ENCODE data around the gene NBL1.

The NBL1 gene

GRCh38 chr1:19648689-19649088, 4.6 kb downstream of the NBL1 start:
- Histone ChIP-seq H3K4me2 (ENCODE audit: low read depth, low read length, poor library complexity, severe bottlenecking) (no peak overlapping the region), H3K9ac (ENCODE audit: low read length) (no peak overlapping the region), H3F3A (ENCODE audit: insufficient read depth) (no peaks in the 10 kb centered on the region), H3K79me2 (ENCODE audit: insufficient read depth, low read length) (no peaks in the 10 kb centered on the region), H2AFZ (ENCODE audit: low read depth, low read length, severe bottlenecking) (no peak overlapping the region), H3K27ac (ENCODE audit: low read depth, low read length) (no peak overlapping the region), H3K36me3 (ENCODE audit: low read length) (no peaks in the 10 kb centered on the region), H3K9me3 (ENCODE audit: insufficient read depth, low read length) (no peaks in the 10 kb centered on the region), H3K4me3 (ENCODE audit: insufficient read depth, low read length, poor library complexity, severe bottlenecking) (no peak overlapping the region), H3K27me3 (ENCODE audit: low read length) (no peaks in the 10 kb centered on the region), H4K20me1 (ENCODE audit: low read depth, low read length) (no peaks in the 10 kb centered on the region), H3K9me2 (replicated peaks; ENCODE audit: insufficient read depth, low read length) (no peaks in the 10 kb centered on the region)
- TF ChIP-seq EZH2phosphoT487 (conservative IDR thresholded peaks at IDR 0.05; ENCODE audit: low read length): no peak
- TF ChIP-seq CTCF (IDR thresholded peaks at IDR 0.05; ENCODE audit: insufficient read depth, low read length, poor library complexity, severe bottlenecking): no peak

GRCh38 chr1:19650416-19651140, 6.5 kb downstream of the NBL1 start:
- H3K4me2 ChIP-seq (ENCODE audit: low read depth, low read length, poor library complexity, severe bottlenecking): no peak overlapping the region
- H3K4me3 ChIP-seq (ENCODE audit: insufficient read depth, low read length, poor library complexity, severe bottlenecking): no peak overlapping the region
- H3K9me3 ChIP-seq (ENCODE audit: insufficient read depth, low read length): no peaks in the 10 kb centered on the region
- H3K27ac ChIP-seq (ENCODE audit: low read depth, low read length): no peak overlapping the region
- no peaks in the 10 kb centered on the region for H4K20me1 ChIP-seq (ENCODE audit: low read depth, low read length)
- H2AFZ ChIP-seq (ENCODE audit: low read depth, low read length, severe bottlenecking): no peak overlapping the region
- H3K27me3 ChIP-seq (ENCODE audit: low read length): no peaks in the 10 kb centered on the region
- H3K79me2 ChIP-seq (ENCODE audit: insufficient read depth, low read length): no peaks in the 10 kb centered on the region
- no peaks in the 10 kb centered on the region for H3K36me3 ChIP-seq (ENCODE audit: low read length)
- H3F3A ChIP-seq (ENCODE audit: insufficient read depth): no peaks in the 10 kb centered on the region
- H3K9me2 ChIP-seq (replicated peaks; ENCODE audit: insufficient read depth, low read length): no peaks in the 10 kb centered on the region
- no peak for TF ChIP-seq CTCF (IDR thresholded peaks at IDR 0.05; ENCODE audit: insufficient read depth, low read length, poor library complexity, severe bottlenecking)
- no peak for TF ChIP-seq EZH2phosphoT487 (conservative IDR thresholded peaks at IDR 0.05; ENCODE audit: low read length)
- no peak overlapping the region for H3K9ac ChIP-seq (ENCODE audit: low read length)

- no peaks in the 10 kb centered on the region for H3K79me2 ChIP-seq (ENCODE audit: insufficient read depth, low read length)
- H3K4me2 ChIP-seq (ENCODE audit: low read depth, low read length, poor library complexity, severe bottlenecking): no peak overlapping the region
- no peak overlapping the region for H2AFZ ChIP-seq (ENCODE audit: low read depth, low read length, severe bottlenecking)
- no peaks in the 10 kb centered on the region for H3K36me3 ChIP-seq (ENCODE audit: low read length)
- H3K27ac ChIP-seq (ENCODE audit: low read depth, low read length): no peak overlapping the region
- TF ChIP-seq CTCF (IDR thresholded peaks at IDR 0.05; ENCODE audit: insufficient read depth, low read length, poor library complexity, severe bottlenecking) (peak; percentile 34), EZH2phosphoT487 (conservative IDR thresholded peaks at IDR 0.05; ENCODE audit: low read length) (no peak)
- no peaks in the 10 kb centered on the region for H3K9me3 ChIP-seq (ENCODE audit: insufficient read depth, low read length)
- H3K4me3 ChIP-seq (ENCODE audit: insufficient read depth, low read length, poor library complexity, severe bottlenecking): no peak overlapping the region
- no peaks in the 10 kb centered on the region for H4K20me1 ChIP-seq (ENCODE audit: low read depth, low read length)
- H3F3A ChIP-seq (ENCODE audit: insufficient read depth): no peaks in the 10 kb centered on the region
- H3K9ac ChIP-seq (ENCODE audit: low read length): no peak overlapping the region
- H3K9me2 ChIP-seq (replicated peaks; ENCODE audit: insufficient read depth, low read length): no peaks in the 10 kb centered on the region
- H3K27me3 ChIP-seq (ENCODE audit: low read length): no peaks in the 10 kb centered on the region
Measured at GRCh38 chr1:19651141-19651737, 7.1 kb downstream of the NBL1 start.
